PC-9 (cell line): Measurements from ENCODE around the gene S100B.

Source experiments
- EZH2 ChIP-seq: fragments of 200-600 bp; sonication (generic); IDR thresholded peaks from 2 replicates; pipeline ENCODE4 v1.8.0; 2017; ENCODE audit warnings: antibody characterized with exemption, low read depth
- TF ChIP-seq, protein P1 (sequence below): fragments of 200-600 bp; sonication (generic); conservative IDR thresholded peaks from 2 replicates; pipeline ENCODE4 v1.6.1; 2017; ENCODE audit warnings: mixed run types, antibody characterized with exemption, mild to moderate bottlenecking, moderate library complexity

- TF ChIP-seq, protein P1, sequence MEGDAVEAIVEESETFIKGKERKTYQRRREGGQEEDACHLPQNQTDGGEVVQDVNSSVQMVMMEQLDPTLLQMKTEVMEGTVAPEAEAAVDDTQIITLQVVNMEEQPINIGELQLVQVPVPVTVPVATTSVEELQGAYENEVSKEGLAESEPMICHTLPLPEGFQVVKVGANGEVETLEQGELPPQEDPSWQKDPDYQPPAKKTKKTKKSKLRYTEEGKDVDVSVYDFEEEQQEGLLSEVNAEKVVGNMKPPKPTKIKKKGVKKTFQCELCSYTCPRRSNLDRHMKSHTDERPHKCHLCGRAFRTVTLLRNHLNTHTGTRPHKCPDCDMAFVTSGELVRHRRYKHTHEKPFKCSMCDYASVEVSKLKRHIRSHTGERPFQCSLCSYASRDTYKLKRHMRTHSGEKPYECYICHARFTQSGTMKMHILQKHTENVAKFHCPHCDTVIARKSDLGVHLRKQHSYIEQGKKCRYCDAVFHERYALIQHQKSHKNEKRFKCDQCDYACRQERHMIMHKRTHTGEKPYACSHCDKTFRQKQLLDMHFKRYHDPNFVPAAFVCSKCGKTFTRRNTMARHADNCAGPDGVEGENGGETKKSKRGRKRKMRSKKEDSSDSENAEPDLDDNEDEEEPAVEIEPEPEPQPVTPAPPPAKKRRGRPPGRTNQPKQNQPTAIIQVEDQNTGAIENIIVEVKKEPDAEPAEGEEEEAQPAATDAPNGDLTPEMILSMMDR: no peak
- TF ChIP-seq EZH2: no peak
These were observed 3.8 kb upstream of the S100B start for GRCh38 chr21:46608672-46609111.
